Endothelial cell of umbilical vein (primary cell): ENCODE results near the gene MTA1. TPM values are rescaled to one million over a fixed set of nuclear protein-coding genes. Genes with fewer than 3 reads are reported as not detected.
A peak's percentile ranks its signal among the peaks of the same experiment; 100 is the strongest.

Experiments used
- BruUV-seq: library from RNA; stranded (reverse); fragments of 400-500 nt; replicated peaks from 2 replicates; lab custom pipeline; 2021; lab: Mats Ljungman, UMichigan
- CTCF ChIA-PET: fragments of 300-600, 350-600 bp; sonication (Branson Sonifier 250); formaldehyde crosslinking; loops from one replicate; lab custom pipeline; 2021; ENCODE audit warnings: antibody characterized with exemption, inconsistent platforms; lab: Charles Lee
- POLR2A ChIA-PET: fragments of 300-600, 350-600 bp; sonication (Branson Sonifier 250); formaldehyde crosslinking; loops from one replicate; lab custom pipeline; 2021; ENCODE audit warnings: antibody characterized with exemption, inconsistent platforms; lab: Charles Lee
- DNase-seq: peaks from one replicate; pipeline ENCODE4 v3.0.0-alpha.2; 2011; ENCODE audit warnings: low read depth, low spot score
- FAIRE-seq: peaks from 2 replicates; lab custom pipeline; 2011; peaks lifted over from hg19 to GRCh38; lab: Jason Lieb, UNC
- H2AFZ ChIP-seq: 2 replicates; pipeline ENCODE4 v1.6.0; 2012; ENCODE audit warnings: low read depth, low read length, control low read depth, inconsistent platforms
- H3K27ac ChIP-seq: 2 replicates; pipeline ENCODE4 v1.5.1; 2011; ENCODE audit warnings: low read depth, mild to moderate bottlenecking, control low read depth, low read length, moderate library complexity; ENCODE audit not compliant: insufficient read depth
- H3K27me3 ChIP-seq, 2 experiments: 2 replicates each; pipeline versions ENCODE4 v1.6.0 to v1.6.1; 2011; ENCODE audit warnings: low read length in 2 of 2, mixed read lengths in 1 of 2; ENCODE audit not compliant: control insufficient read depth in 2 of 2, insufficient read depth in 2 of 2
- H3K36me3 ChIP-seq, 2 experiments: 2 replicates in 1 of 2; 3 replicates in 1 of 2; pipeline ENCODE4 v1.5.1; 2011; ENCODE audit warnings: low read length in 2 of 2, mild to moderate bottlenecking in 1 of 2, moderate library complexity in 1 of 2; ENCODE audit not compliant: control insufficient read depth in 2 of 2, insufficient read depth in 2 of 2; ENCODE audit errors: extremely low read depth in 1 of 2
- H3K4me1 ChIP-seq: 3 replicates; pipeline ENCODE4 v1.5.1; 2011; ENCODE audit warnings: mild to moderate bottlenecking, low read length; ENCODE audit not compliant: control insufficient read depth, insufficient read depth; ENCODE audit errors: extremely low read depth
- H3K4me2 ChIP-seq: 2 replicates; pipeline ENCODE4 v1.6.1; 2011; ENCODE audit warnings: low read length, control low read depth, mixed read lengths; ENCODE audit not compliant: insufficient read depth
- H3K4me3 ChIP-seq, 3 experiments: fragments of 200-600 bp in 1 of 3; sonication (generic), shearing (Covaris generic) in 1 of 3; replicated peaks in 1 of 3; 2 replicates each; pipeline ENCODE4 v1.5.1; 2011 to 2016; ENCODE audit warnings: control low read depth in 3 of 3, low read length in 3 of 3, mild to moderate bottlenecking in 2 of 3, inconsistent platforms in 1 of 3, low read depth in 1 of 3, moderate library complexity in 1 of 3; ENCODE audit not compliant: insufficient read depth in 1 of 3
- H3K79me2 ChIP-seq: 2 replicates; pipeline ENCODE4 v1.6.0; 2012; ENCODE audit warnings: low read length, inconsistent platforms; ENCODE audit not compliant: control insufficient read depth, insufficient read depth
- H3K9ac ChIP-seq: replicated peaks from 2 replicates; pipeline ENCODE3; 2011; ENCODE audit warnings: low read length, control low read depth; ENCODE audit not compliant: insufficient read depth; ENCODE audit errors: extremely low read depth
- H3K9me1 ChIP-seq: replicated peaks from 3 replicates; pipeline ENCODE4 v1.6.0; 2011; ENCODE audit warnings: mild to moderate bottlenecking, low read length; ENCODE audit not compliant: control insufficient read depth, insufficient read depth; ENCODE audit errors: extremely low read depth
- H3K9me3 ChIP-seq: replicated peaks from 2 replicates; pipeline ENCODE4 v1.5.1; 2012; ENCODE audit warnings: low read length, inconsistent platforms; ENCODE audit not compliant: control insufficient read depth, insufficient read depth
- H4K20me1 ChIP-seq: replicated peaks from 2 replicates; pipeline ENCODE3; 2011; ENCODE audit warnings: mild to moderate bottlenecking, low read length; ENCODE audit not compliant: control insufficient read depth, insufficient read depth; ENCODE audit errors: extremely low read depth
- MYC ChIP-seq: IDR thresholded peaks from one replicate; pipeline ENCODE4 v1.6.1; 2011; ENCODE audit warnings: mild to moderate bottlenecking, low read depth, low read length
- dilution Hi-C: fragments of 300-500 bp; cut with MboI; formaldehyde crosslinking; loops from one replicate; pipeline ENCODE4 v1.15.0; 2019; ENCODE audit warnings: low sequenced_read_pairs; ENCODE audit not compliant: extremely low pct_ligation_motif_present
- intact Hi-C: fragments of 100-400 bp; cut with micrococcal nuclease; formaldehyde crosslinking; loops from one replicate; pipeline ENCODE4 v1.10.0; 2022
- polyA plus RNA-seq, 4 experiments: library from polyadenylated mRNA; depleted of rRNA in 3 of 4; stranded (reverse) in 3 of 4; unstranded in 1 of 4; fragments of >200 nt; gene quantifications; 2 replicates each; pipeline versions ENCODE4 v1.2.1 to v1.2.3, GENCODE V29; 2011 to 2012; ENCODE audit warnings: missing spikeins in 1 of 4
- total RNA-seq: library from RNA; stranded (reverse); gene quantifications from 2 replicates; pipeline ENCODE4 v1.2.3, GENCODE V29; 2021
- TF ChIP-seq, protein P1 (sequence below), 2 donors: IDR thresholded peaks; 1 replicate in 1 of 2; 2 replicates in 1 of 2; pipeline ENCODE4 v1.5.1; 2011; ENCODE audit warnings: low read length in 2 of 2, mild to moderate bottlenecking in 2 of 2, moderate library complexity in 2 of 2, control low read depth in 1 of 2, inconsistent platforms in 1 of 2, low read depth in 1 of 2; ENCODE audit not compliant: insufficient read depth in 1 of 2; ENCODE audit errors: extremely low read depth in 1 of 2
- TF ChIP-seq, protein P2 (sequence below): IDR thresholded peaks from 2 replicates; pipeline ENCODE4 v1.6.1; 2011; ENCODE audit not compliant: insufficient read depth, insufficient read length

The MTA1 gene
- total and polyA plus RNA-seq, 2 donors (not counting 3 experiments of a cell fraction or from before 2014, with no cell fraction given): 85.2 to 167 TPM

DNA sequence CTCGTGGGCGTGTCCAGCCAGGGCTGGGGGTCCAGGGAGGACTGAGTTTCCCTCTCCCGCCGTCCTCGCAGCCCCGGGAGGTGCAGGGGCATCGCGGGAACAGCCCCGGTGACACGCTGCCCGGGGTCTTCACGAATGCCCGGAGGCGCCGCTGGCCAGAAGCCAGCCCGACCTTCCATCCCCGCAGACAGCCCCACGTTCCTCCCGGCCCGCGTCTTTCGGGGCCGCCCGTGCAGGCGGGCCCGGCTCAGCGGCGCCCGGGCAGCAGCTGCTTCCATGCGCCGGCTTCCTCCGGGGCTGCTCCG lies 70.6 kb downstream of the MTA1 start:
- POLR2A ChIA-PET: interaction anchor here (0.7 to 1.4 kb wide), 4 partner anchors 10 to 119 kb away, joined by 3 to 9 read pairs (median 4); no protein-coding TSS in a partner anchor
- H2AFZ ChIP-seq: peak overlapping the region; percentile 84
- peak overlapping the region; percentile 82 for H3K27ac ChIP-seq
- no peak for FAIRE-seq
- no peaks in the 10 kb centered on the region for H4K20me1 ChIP-seq
- CTCF ChIA-PET: interaction anchor here (0.6 to 5.1 kb wide), 30 partner anchors 9 to 400 kb away, joined by 3 to 239 read pairs (median 6); partner anchors contain the start of genes BRF1, BTBD6, NUDT14 and PACS2
- no peaks in the 10 kb centered on the region for H3K9me3 ChIP-seq
- no peaks in the 10 kb centered on the region for H3K9me1 ChIP-seq
- peak overlapping the region; percentile 75 for H3K4me2 ChIP-seq
- intact Hi-C loops: loop anchor here (1.0 to 5.0 kb wide), 9 partner anchors 16 to 813 kb away; partner anchors contain the start of genes BRF1, CRIP2 and TEX22
- H3K4me3 ChIP-seq: peak overlapping the region; percentile 46 to 67 (median 51)
- H3K27me3 ChIP-seq: peaks cover 0 to 12% of the 10 kb centered on the region in 2 experiments
- dilution Hi-C loops: no loop called here
- no peak for DNase-seq
- peak overlapping the region; percentile 84 for H3K9ac ChIP-seq
- H3K4me1 ChIP-seq: peaks cover 2% of the 10 kb centered on the region
- BruUV-seq: no TSS peak
- TF ChIP-seq, protein P1, sequence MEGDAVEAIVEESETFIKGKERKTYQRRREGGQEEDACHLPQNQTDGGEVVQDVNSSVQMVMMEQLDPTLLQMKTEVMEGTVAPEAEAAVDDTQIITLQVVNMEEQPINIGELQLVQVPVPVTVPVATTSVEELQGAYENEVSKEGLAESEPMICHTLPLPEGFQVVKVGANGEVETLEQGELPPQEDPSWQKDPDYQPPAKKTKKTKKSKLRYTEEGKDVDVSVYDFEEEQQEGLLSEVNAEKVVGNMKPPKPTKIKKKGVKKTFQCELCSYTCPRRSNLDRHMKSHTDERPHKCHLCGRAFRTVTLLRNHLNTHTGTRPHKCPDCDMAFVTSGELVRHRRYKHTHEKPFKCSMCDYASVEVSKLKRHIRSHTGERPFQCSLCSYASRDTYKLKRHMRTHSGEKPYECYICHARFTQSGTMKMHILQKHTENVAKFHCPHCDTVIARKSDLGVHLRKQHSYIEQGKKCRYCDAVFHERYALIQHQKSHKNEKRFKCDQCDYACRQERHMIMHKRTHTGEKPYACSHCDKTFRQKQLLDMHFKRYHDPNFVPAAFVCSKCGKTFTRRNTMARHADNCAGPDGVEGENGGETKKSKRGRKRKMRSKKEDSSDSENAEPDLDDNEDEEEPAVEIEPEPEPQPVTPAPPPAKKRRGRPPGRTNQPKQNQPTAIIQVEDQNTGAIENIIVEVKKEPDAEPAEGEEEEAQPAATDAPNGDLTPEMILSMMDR (IDR thresholded peaks at IDR 0.05; ENCODE audit: extremely low read depth in 1 of 2, insufficient read depth in 1 of 2, low read depth in 1 of 2, low read length in 2 of 2): no peak
- TF ChIP-seq MYC: no peak
- TF ChIP-seq, protein P2, sequence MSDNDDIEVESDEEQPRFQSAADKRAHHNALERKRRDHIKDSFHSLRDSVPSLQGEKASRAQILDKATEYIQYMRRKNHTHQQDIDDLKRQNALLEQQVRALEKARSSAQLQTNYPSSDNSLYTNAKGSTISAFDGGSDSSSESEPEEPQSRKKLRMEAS: no peak
- H3K79me2 ChIP-seq: peaks cover 3% of the 10 kb centered on the region
- H3K36me3 ChIP-seq: no peaks in the 10 kb centered on the region
